HepG2 (cell line): ENCODE data around the gene BAG5. TPM values are rescaled to one million over a fixed set of nuclear protein-coding genes. Genes with fewer than 3 reads are reported as not detected.

Experiments
- ATAC-seq: fragments of 200-7000 bp; cut with Tn5 transposase; 3 replicates; pipeline ENCODE4 v1.9.1; 2020; ENCODE audit warnings: mild to moderate bottlenecking, moderate library complexity
- BruUV-seq: library from RNA; stranded (reverse); fragments of 400-500 nt; replicated peaks from 2 replicates; lab custom pipeline; 2021; lab: Mats Ljungman, UMichigan
- CTCF ChIA-PET: fragments of 300-600 bp; formaldehyde crosslinking; extraction: SDS; loops from one replicate; lab custom pipeline; 2021; ENCODE audit warnings: low total read pairs, inconsistent platforms, low intra/inter-chr PET ratio; lab: Yijun Ruan, JAX
- POLR2A ChIA-PET: fragments of 350-600 bp; sonication (Branson Sonifier 250); formaldehyde crosslinking; loops from one replicate; lab custom pipeline; 2020; ENCODE audit warnings: antibody characterized with exemption, inconsistent platforms; lab: Yijun Ruan, JAX
- DNase-seq: peaks from one replicate; pipeline ENCODE4 v3.0.0-alpha.2; 2015; ENCODE audit warnings: low spot score
- FAIRE-seq: peaks from 3 replicates; lab custom pipeline; 2011; peaks lifted over from hg19 to GRCh38; lab: Jason Lieb, UNC
- H2AFZ ChIP-seq: one replicate; pipeline ENCODE4 v1.6.1; 2011; ENCODE audit warnings: low read length, inconsistent platforms
- H3K27ac ChIP-seq: fragments of 300-600 bp; 3 replicates; pipeline ENCODE4 v1.8.0; 2011; ENCODE audit warnings: mixed run types, mild to moderate bottlenecking, mixed read lengths, low read length, inconsistent platforms; ENCODE audit not compliant: insufficient read depth; ENCODE audit errors: extremely low read length
- H3K27me3 ChIP-seq, 2 experiments: fragments of 200-600 bp in 1 of 2; 2 replicates in 1 of 2; 3 replicates in 1 of 2; pipeline versions ENCODE4 v1.6.0 to v1.8.0; 2011; ENCODE audit warnings: low read length in 2 of 2, mild to moderate bottlenecking in 2 of 2, moderate library complexity in 2 of 2, inconsistent platforms in 1 of 2; ENCODE audit not compliant: insufficient read depth in 2 of 2, control insufficient read depth in 1 of 2
- H3K36me3 ChIP-seq, 2 experiments: fragments of 200-600 bp in 1 of 2; replicated peaks in 1 of 2; 2 replicates in 1 of 2; 3 replicates in 1 of 2; pipeline versions ENCODE4 v1.5.1 to v1.8.0; 2011; ENCODE audit warnings: low read length in 2 of 2, inconsistent platforms in 1 of 2; ENCODE audit not compliant: insufficient read depth in 2 of 2, control insufficient read depth in 1 of 2
- H3K4me1 ChIP-seq: 2 replicates; pipeline ENCODE4 v1.5.1; 2012; ENCODE audit warnings: low read length, inconsistent platforms; ENCODE audit not compliant: insufficient read depth
- H3K4me2 ChIP-seq: 2 replicates; pipeline ENCODE4 v1.6.0; 2011; ENCODE audit warnings: low read depth, low read length, inconsistent platforms
- H3K4me3 ChIP-seq, 3 experiments: fragments of 200-600 bp in 1 of 3; sonication (generic), shearing (Covaris generic) in 1 of 3; replicated peaks in 1 of 3; 2 replicates each; pipeline ENCODE4 v1.5.1; 2011 to 2016; ENCODE audit warnings: low read length in 3 of 3, inconsistent platforms in 2 of 3, low read depth in 2 of 3, mild to moderate bottlenecking in 2 of 3, control low read depth in 1 of 3, mixed read lengths in 1 of 3; ENCODE audit not compliant: insufficient read depth in 1 of 3
- H3K79me2 ChIP-seq: one replicate; pipeline ENCODE4 v1.6.1; 2011; ENCODE audit warnings: low read length, inconsistent platforms; ENCODE audit not compliant: insufficient read depth
- H3K9ac ChIP-seq: 2 replicates; pipeline ENCODE4 v1.6.0; 2011; ENCODE audit warnings: mild to moderate bottlenecking, low read depth, low read length, inconsistent platforms; ENCODE audit not compliant: insufficient read depth
- H3K9me3 ChIP-seq: 2 replicates; pipeline ENCODE4 v1.5.1; 2012; ENCODE audit warnings: mild to moderate bottlenecking, low read length
- H4K20me1 ChIP-seq: 2 replicates; pipeline ENCODE4 v1.6.0; 2011; ENCODE audit warnings: inconsistent platforms, mild to moderate bottlenecking, low read length, moderate library complexity; ENCODE audit not compliant: insufficient read depth
- PCBP1 ChIP-seq: fragments of 200-400 bp; formaldehyde crosslinking; IDR thresholded peaks from 2 replicates; pipeline ENCODE4 v1.6.1; 2017; ENCODE audit warnings: mild to moderate bottlenecking, low read depth, low read length, borderline replicate concordance
- ZNF510 ChIP-seq: sonication (generic); formaldehyde crosslinking; IDR thresholded peaks from 2 replicates; pipeline ENCODE4 v1.4.0; 2020; ENCODE audit warnings: low read depth, mild to moderate bottlenecking, missing genetic modification reagents
- WGBS: methylation state at CpG from one replicate; pipeline ENCODE4 v1.1.6; 2017; ENCODE audit warnings: low lambda C conversion rate; 5-methylcytosine and 5-hydroxymethylcytosine counted together
- in situ Hi-C: cut with HindIII; loops from 2 replicates; pipeline ENCODE4 v1.10.0; 2017; ENCODE audit warnings: low pct_unique_long_range_greater_than_20kb; ENCODE audit not compliant: extremely low pct_ligation_motif_present
- intact Hi-C: fragments of 100-400 bp; cut with micrococcal nuclease; formaldehyde crosslinking; loops from one replicate; pipeline ENCODE4 v1.10.0; 2022; ENCODE audit not compliant: unreplicated experiment
- polyA plus RNA-seq, 8 experiments: library from polyadenylated mRNA; depleted of rRNA in 3 of 8; stranded (reverse) in 7 of 8; unstranded in 1 of 8; fragments of >200 nt; fragmentation: Illumina TruSeq in 4 of 8; extraction: Trizol in 4 of 8; gene quantifications; 2 replicates each; pipeline versions ENCODE4 v1.2.1 to v1.2.3, GENCODE V29; 2011 to 2016; ENCODE audit warnings: low read depth in 4 of 8, missing spikeins in 1 of 8, mixed read lengths in 1 of 8; ENCODE audit not compliant: insufficient read depth in 1 of 8
- total RNA-seq, 5 experiments: library from RNA; depleted of rRNA; stranded (reverse); fragments of >200 nt; fragmentation: Illumina TruSeq; extraction: Trizol; gene quantifications; 2 replicates each; pipeline ENCODE4 v1.2.3, GENCODE V29; 2016; ENCODE audit warnings: low read depth in 1 of 5
- TF ChIP-seq, protein P1 (sequence below): sonication (generic); formaldehyde crosslinking; IDR thresholded peaks from 2 replicates; pipeline ENCODE4 v1.5.0; 2020; ENCODE audit warnings: mild to moderate bottlenecking, missing genetic modification reagents, borderline replicate concordance

BAG5 gene
- total and polyA plus RNA-seq, 2 of the 13 experiments (the other 11 are each of a cell fraction or from before 2014, with no cell fraction given), result 3.5 to 21.0 TPM

DNA sequence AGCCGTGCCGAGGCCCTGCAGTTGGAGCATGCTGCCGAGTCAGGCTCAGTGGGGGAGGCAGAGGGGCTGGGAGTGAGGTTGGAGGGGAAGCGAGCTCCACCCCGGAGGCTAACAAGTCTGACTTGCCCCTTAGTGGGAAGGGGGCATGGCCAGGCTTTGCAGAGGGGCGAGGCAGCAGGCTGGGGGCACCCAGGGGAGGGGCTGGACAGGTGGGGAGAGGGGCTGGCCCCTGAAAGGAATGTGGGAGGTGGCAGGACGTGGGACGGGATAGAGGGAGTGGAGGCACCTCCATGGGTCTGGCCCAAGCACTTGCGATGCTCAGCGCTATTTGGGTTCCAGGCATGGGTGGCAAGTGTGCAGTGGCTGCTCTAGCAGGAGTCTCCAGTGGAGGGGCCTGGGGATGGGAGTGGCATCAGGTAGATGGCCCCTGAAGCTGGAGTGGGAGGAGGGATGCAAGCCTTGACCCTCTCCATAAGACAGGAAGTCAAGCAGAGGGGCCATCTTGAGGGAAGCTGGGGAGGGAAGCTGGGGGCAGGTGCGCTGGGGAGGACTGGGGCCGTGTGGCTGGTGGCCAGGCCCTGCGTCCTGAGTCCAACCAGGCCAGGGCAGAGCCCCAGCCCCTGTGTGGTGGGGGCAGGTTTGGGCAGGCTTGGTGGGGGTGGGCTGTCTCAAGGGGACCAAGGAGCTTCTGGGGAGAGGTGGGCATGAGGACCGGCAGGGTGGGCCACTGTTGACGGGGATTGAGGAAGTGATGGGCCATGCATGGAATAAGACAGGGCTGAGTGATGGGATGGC lies 30.8 kb downstream of the BAG5 start:
- no peak for DNase-seq
- no peak overlapping the region for H3K4me2 ChIP-seq

DNA sequence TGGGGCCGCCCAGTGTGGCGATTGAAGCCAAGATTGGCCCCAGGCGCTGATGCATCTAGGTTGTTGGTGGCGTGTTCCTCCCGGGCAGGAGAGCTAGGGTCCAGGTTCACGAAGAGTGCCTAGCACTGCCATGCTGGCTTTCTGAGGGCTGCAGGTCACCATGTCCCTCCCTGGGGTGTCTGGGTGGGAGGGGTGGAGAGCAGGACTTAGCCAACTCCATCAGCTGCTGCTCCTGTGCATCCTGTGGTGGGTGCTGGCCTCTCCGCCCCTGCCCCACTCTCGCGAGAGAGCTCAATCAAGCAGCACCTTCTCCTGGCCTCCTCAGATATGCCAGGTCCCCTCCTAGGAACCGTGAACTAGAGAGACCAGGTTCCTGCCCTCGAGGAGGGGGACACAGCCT lies 31.6 kb downstream of the BAG5 start:
- intact Hi-C loops (no loop called here), in situ Hi-C loops (no loop called here)
- Histone ChIP-seq H3K27me3 (no peaks in the 10 kb centered on the region; a peak in 1 of 5 replicates), H3K9ac (no peak overlapping the region), H3K4me2 (peak overlapping the region; percentile 98; the same call in 1 of the 2 replicates), H3K36me3 (peaks cover 3 to 4% of the 10 kb centered on the region in 2 experiments; a peak in 3 of 5 replicates), H3K4me1 (peaks cover 45% of the 10 kb centered on the region), H3K9me3 (no peaks in the 10 kb centered on the region), H3K27ac (no peak overlapping the region), H3K79me2 (peaks cover 30% of the 10 kb centered on the region), H4K20me1 (no peaks in the 10 kb centered on the region), H2AFZ (no peak overlapping the region), H3K4me3 (no peak overlapping the region; a peak in 2 of 6 replicates)
- WGBS, result 98% methylated on average over 6 of the region's 11 CpGs
- ChIA-PET POLR2A (no interaction called here), CTCF (no interaction called here)
- no TSS peak for BruUV-seq
- no peak for ATAC-seq
- no peak for FAIRE-seq
- TF ChIP-seq, protein P1, sequence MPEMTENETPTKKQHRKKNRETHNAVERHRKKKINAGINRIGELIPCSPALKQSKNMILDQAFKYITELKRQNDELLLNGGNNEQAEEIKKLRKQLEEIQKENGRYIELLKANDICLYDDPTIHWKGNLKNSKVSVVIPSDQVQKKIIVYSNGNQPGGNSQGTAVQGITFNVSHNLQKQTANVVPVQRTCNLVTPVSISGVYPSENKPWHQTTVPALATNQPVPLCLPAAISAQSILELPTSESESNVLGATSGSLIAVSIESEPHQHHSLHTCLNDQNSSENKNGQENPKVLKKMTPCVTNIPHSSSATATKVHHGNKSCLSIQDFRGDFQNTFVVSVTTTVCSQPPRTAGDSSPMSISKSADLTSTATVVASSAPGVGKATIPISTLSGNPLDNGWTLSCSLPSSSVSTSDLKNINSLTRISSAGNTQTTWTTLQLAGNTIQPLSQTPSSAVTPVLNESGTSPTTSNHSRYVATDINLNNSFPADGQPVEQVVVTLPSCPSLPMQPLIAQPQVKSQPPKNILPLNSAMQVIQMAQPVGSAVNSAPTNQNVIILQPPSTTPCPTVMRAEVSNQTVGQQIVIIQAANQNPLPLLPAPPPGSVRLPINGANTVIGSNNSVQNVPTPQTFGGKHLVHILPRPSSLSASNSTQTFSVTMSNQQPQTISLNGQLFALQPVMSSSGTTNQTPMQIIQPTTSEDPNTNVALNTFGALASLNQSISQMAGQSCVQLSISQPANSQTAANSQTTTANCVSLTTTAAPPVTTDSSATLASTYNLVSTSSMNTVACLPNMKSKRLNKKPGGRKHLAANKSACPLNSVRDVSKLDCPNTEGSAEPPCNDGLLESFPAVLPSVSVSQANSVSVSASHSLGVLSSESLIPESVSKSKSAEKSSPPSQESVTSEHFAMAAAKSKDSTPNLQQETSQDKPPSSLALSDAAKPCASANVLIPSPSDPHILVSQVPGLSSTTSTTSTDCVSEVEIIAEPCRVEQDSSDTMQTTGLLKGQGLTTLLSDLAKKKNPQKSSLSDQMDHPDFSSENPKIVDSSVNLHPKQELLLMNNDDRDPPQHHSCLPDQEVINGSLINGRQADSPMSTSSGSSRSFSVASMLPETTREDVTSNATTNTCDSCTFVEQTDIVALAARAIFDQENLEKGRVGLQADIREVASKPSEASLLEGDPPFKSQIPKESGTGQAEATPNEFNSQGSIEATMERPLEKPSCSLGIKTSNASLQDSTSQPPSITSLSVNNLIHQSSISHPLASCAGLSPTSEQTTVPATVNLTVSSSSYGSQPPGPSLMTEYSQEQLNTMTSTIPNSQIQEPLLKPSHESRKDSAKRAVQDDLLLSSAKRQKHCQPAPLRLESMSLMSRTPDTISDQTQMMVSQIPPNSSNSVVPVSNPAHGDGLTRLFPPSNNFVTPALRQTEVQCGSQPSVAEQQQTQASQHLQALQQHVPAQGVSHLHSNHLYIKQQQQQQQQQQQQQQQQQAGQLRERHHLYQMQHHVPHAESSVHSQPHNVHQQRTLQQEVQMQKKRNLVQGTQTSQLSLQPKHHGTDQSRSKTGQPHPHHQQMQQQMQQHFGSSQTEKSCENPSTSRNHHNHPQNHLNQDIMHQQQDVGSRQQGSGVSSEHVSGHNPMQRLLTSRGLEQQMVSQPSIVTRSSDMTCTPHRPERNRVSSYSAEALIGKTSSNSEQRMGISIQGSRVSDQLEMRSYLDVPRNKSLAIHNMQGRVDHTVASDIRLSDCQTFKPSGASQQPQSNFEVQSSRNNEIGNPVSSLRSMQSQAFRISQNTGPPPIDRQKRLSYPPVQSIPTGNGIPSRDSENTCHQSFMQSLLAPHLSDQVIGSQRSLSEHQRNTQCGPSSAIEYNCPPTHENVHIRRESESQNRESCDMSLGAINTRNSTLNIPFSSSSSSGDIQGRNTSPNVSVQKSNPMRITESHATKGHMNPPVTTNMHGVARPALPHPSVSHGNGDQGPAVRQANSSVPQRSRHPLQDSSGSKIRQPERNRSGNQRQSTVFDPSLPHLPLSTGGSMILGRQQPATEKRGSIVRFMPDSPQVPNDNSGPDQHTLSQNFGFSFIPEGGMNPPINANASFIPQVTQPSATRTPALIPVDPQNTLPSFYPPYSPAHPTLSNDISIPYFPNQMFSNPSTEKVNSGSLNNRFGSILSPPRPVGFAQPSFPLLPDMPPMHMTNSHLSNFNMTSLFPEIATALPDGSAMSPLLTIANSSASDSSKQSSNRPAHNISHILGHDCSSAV (CRISPR knock-in tag), result no peak
- DNase-seq, result no peak

More for the DNA sequence above, 30.8 kb downstream of the BAG5 start:
- H4K20me1 ChIP-seq, result no peaks in the 10 kb centered on the region
- peaks cover 39% of the 10 kb centered on the region for H3K4me1 ChIP-seq
- BruUV-seq, result no TSS peak
- intact Hi-C loops (no loop called here), in situ Hi-C loops (no loop called here)
- CTCF ChIA-PET, result no interaction called here
- peaks cover 30% of the 10 kb centered on the region for H3K79me2 ChIP-seq
- TF ChIP-seq PCBP1 (0 out of 2 replicates have a peak, but pooled peaks have one; percentile 3), ZNF510 (CRISPR knock-in tag) (no peak)
- H2AFZ ChIP-seq, result no peak overlapping the region
- H3K4me3 ChIP-seq, result no peak overlapping the region
- no peaks in the 10 kb centered on the region for H3K9me3 ChIP-seq
- WGBS, result 96% methylated on average over 11 of the region's 15 CpGs
- no peaks in the 10 kb centered on the region; a peak in 1 of 5 replicates for H3K27me3 ChIP-seq
- ATAC-seq (no peak), FAIRE-seq (no peak)
- H3K36me3 ChIP-seq, result peaks cover 3 to 4% of the 10 kb centered on the region in 2 experiments; a peak in 3 of 5 replicates
- H3K9ac ChIP-seq, result no peak overlapping the region
- POLR2A ChIA-PET, result no interaction called here
- H3K27ac ChIP-seq, result no peak overlapping the region
